SK-N-SH (cell line): ENCODE data around the gene ADAMTS7. TPM values are rescaled to one million over a fixed set of nuclear protein-coding genes. Genes with fewer than 3 reads are reported as not detected.
"Not testable (repeated sequence)": the region's sequence is repeated elsewhere in the genome, so short reads cannot be mapped to it uniquely, and the experiment has no call there.

Experiments
- CTCF ChIA-PET: fragments of 300-600, 350-600 bp; formaldehyde crosslinking; extraction: SDS; loops from one replicate; lab custom pipeline; 2021; lab: Yijun Ruan, JAX
- POLR2A ChIA-PET: fragments of 350-600 bp; sonication (Branson Sonifier 250); formaldehyde crosslinking; extraction: SDS; loops from one replicate; lab custom pipeline; 2020; ENCODE audit warnings: antibody characterized with exemption, inconsistent platforms; lab: Yijun Ruan, JAX
- DNase-seq: peaks from one replicate; pipeline ENCODE4 v3.0.0; 2012
- H2AFZ ChIP-seq: fragments of 200-600 bp; sonication (generic); 2 replicates; pipeline ENCODE4 v1.8.1; 2016; ENCODE audit warnings: antibody characterized with exemption, mild to moderate bottlenecking, low read depth
- H3F3A ChIP-seq: fragments of 200-600 bp; sonication (generic); replicated peaks from 2 replicates; pipeline ENCODE3; 2016; ENCODE audit warnings: antibody characterized with exemption, mild to moderate bottlenecking; ENCODE audit not compliant: insufficient read depth
- H3K27ac ChIP-seq, 2 experiments: fragments of 200-500 bp in 1 of 2; fragments of 200-600 bp in 1 of 2; sonication (Bioruptor generic) in 1 of 2; sonication (generic), shearing (Covaris generic) in 1 of 2; 2 replicates each; pipeline versions ENCODE4 v1.5.1 to v1.6.1; 2014 to 2016; ENCODE audit warnings: low read depth in 2 of 2, inconsistent platforms in 1 of 2, low read length in 1 of 2, mild to moderate bottlenecking in 1 of 2, mixed read lengths in 1 of 2
- H3K27me3 ChIP-seq: fragments of 200-600 bp; sonication (generic), shearing (Covaris generic); 2 replicates; pipeline ENCODE4 v1.6.1; 2016; ENCODE audit warnings: mixed run types; ENCODE audit not compliant: insufficient read depth
- H3K36me3 ChIP-seq, 2 experiments: fragments of 200-500 bp in 1 of 2; fragments of 200-600 bp in 1 of 2; sonication (Bioruptor generic) in 1 of 2; sonication (generic) in 1 of 2; replicated peaks in 1 of 2; 2 replicates each; pipeline versions ENCODE3 to v1.5.1; 2014 to 2016; ENCODE audit warnings: low read length in 1 of 2, mild to moderate bottlenecking in 1 of 2; ENCODE audit not compliant: insufficient read depth in 2 of 2, control insufficient read depth in 1 of 2
- H3K4me1 ChIP-seq, 2 experiments: fragments of 200-500 bp in 1 of 2; fragments of 200-600 bp in 1 of 2; sonication (Bioruptor generic) in 1 of 2; sonication (generic), shearing (Covaris generic) in 1 of 2; 2 replicates each; pipeline versions ENCODE4 v1.5.1 to v1.6.1; 2014 to 2016; ENCODE audit warnings: low read depth in 1 of 2, low read length in 1 of 2, mixed run types in 1 of 2; ENCODE audit not compliant: insufficient read depth in 2 of 2, control insufficient read depth in 1 of 2
- H3K4me2 ChIP-seq: fragments of 200-600 bp; sonication (generic), shearing (Covaris generic); 2 replicates; pipeline ENCODE4 v1.6.1; 2017; ENCODE audit warnings: mixed run types
- H3K4me3 ChIP-seq, 2 experiments: fragments of 200-500 bp in 1 of 2; fragments of 200-600 bp in 1 of 2; sonication (Bioruptor generic) in 1 of 2; sonication (generic), shearing (Covaris generic) in 1 of 2; 2 replicates each; pipeline versions ENCODE4 v1.5.1 to v1.8.1; 2014 to 2016; ENCODE audit warnings: low read depth in 2 of 2, inconsistent platforms in 1 of 2, low read length in 1 of 2, mild to moderate bottlenecking in 1 of 2, mixed read lengths in 1 of 2, moderate library complexity in 1 of 2
- H3K79me2 ChIP-seq: fragments of 200-600 bp; sonication (generic); 2 replicates; pipeline ENCODE4 v1.8.1; 2017; ENCODE audit warnings: mild to moderate bottlenecking; ENCODE audit not compliant: insufficient read depth
- H3K9ac ChIP-seq: fragments of 200-600 bp; sonication (generic); 2 replicates; pipeline ENCODE4 v1.6.1; 2017; ENCODE audit warnings: mixed run types
- H3K9me2 ChIP-seq: fragments of 200-600 bp; sonication (generic); 2 replicates; pipeline ENCODE4 v1.6.1; 2017; ENCODE audit warnings: mixed run types
- H3K9me3 ChIP-seq: fragments of 200-600 bp; sonication (generic); 2 replicates; pipeline ENCODE4 v1.6.1; 2017; ENCODE audit warnings: mixed run types, mild to moderate bottlenecking, moderate library complexity
- H4K20me1 ChIP-seq: fragments of 200-600 bp; sonication (generic); 2 replicates; pipeline ENCODE4 v1.6.1; 2017; ENCODE audit warnings: mild to moderate bottlenecking, mixed run types; ENCODE audit not compliant: insufficient read depth
- FOXJ3 ChIP-seq: sonication (generic); formaldehyde crosslinking; IDR thresholded peaks from 2 replicates; pipeline ENCODE4 v1.5.1; 2020; ENCODE audit warnings: mild to moderate bottlenecking, missing genetic modification reagents
- GATA2 ChIP-seq: sonication (generic); formaldehyde crosslinking; IDR thresholded peaks from 2 replicates; pipeline ENCODE4 v1.5.0; 2020; ENCODE audit warnings: mild to moderate bottlenecking, missing genetic modification reagents
- MEF2A ChIP-seq: IDR thresholded peaks from 2 replicates; pipeline ENCODE4 v1.4.0; 2012; ENCODE audit warnings: low read depth, borderline replicate concordance
- NFIC ChIP-seq: IDR thresholded peaks from 2 replicates; pipeline ENCODE4 v1.4.0; 2012; ENCODE audit warnings: borderline replicate concordance
- PBX3 ChIP-seq: IDR thresholded peaks from 2 replicates; pipeline ENCODE4; 2012
- RXRA ChIP-seq: IDR thresholded peaks from 2 replicates; pipeline ENCODE4 v1.4.0; 2012; ENCODE audit warnings: low read depth, mild to moderate bottlenecking, borderline replicate concordance
- SMC3 ChIP-seq: IDR thresholded peaks from 2 replicates; pipeline ENCODE4 v1.6.1; 2012; ENCODE audit warnings: low read depth, low read length, improper control_type of control experiment
- TEAD4 ChIP-seq: IDR thresholded peaks from 2 replicates; pipeline ENCODE4 v1.4.0; 2012; ENCODE audit warnings: mild to moderate bottlenecking, borderline replicate concordance; ENCODE audit not compliant: insufficient read depth
- USF2 ChIP-seq: fragments of 150-350 bp; IDR thresholded peaks from 2 replicates; pipeline ENCODE4 v1.6.1; 2017; ENCODE audit warnings: antibody characterized with exemption, low read length, low read depth, borderline replicate concordance
- YY1 ChIP-seq: IDR thresholded peaks from 2 replicates; pipeline ENCODE4 v1.4.0; 2012; ENCODE audit warnings: low read depth, mild to moderate bottlenecking
- WGBS: methylation state at CpG from one replicate; pipeline ENCODE4 v1.1.6; 2017; ENCODE audit warnings: low lambda C conversion rate; 5-methylcytosine and 5-hydroxymethylcytosine counted together
- polyA plus RNA-seq, 3 experiments: library from polyadenylated mRNA; depleted of rRNA; stranded (reverse); fragments of >200 nt; gene quantifications; 2 replicates each; pipeline ENCODE4 v1.2.3, GENCODE V29; 2012

The ADAMTS7 gene
- polyA plus RNA-seq, 1 of the 3 experiments (the other 2 are of a cell fraction) = 17.9 TPM

GRCh38 chr15:78788016-78788660 is 23.1 kb downstream of the ADAMTS7 start:
- Histone ChIP-seq H3K27ac (no peak overlapping the region), H3K36me3 (peaks cover 11 to 25% of the 10 kb centered on the region in 2 experiments), H3K27me3 (no peaks in the 10 kb centered on the region), H3K4me3 (no peak overlapping the region), H3K9me3 (peaks cover 5% of the 10 kb centered on the region; the same call in 1 of the 2 replicates), H3K4me1 (no peaks in the 10 kb centered on the region), H3K9ac (no peak overlapping the region), H3K4me2 (no peak overlapping the region), H3K9me2 (no peaks in the 10 kb centered on the region), H3K79me2 (no peaks in the 10 kb centered on the region), H2AFZ (no peak overlapping the region), H3F3A (no peaks in the 10 kb centered on the region), H4K20me1 (no peaks in the 10 kb centered on the region)
- ChIA-PET POLR2A (no interaction called here), CTCF (interaction anchor here (1.1 kb wide), 1 partner anchor 20 kb away, joined by 3 read pairs; no protein-coding TSS in a partner anchor)
- no peak for DNase-seq
- TF ChIP-seq FOXJ3 (no peak), RXRA (no peak), NFIC (no peak), PBX3 (no peak), YY1 (no peak), SMC3 (no peak), MEF2A (no peak), USF2 (no peak), GATA2 (CRISPR knock-in tag) (no peak), TEAD4 (no peak)
- WGBS = 88% methylated on average over 10 of the region's 14 CpGs

GRCh38 chr15:78782402-78782801 is 28.9 kb downstream of the ADAMTS7 start:
- H3K27ac ChIP-seq, CTCF ChIA-PET, H3K9ac ChIP-seq, H3K27me3 ChIP-seq, H3K9me3 ChIP-seq, DNase-seq, H3K4me2 ChIP-seq, POLR2A ChIA-PET, H3F3A ChIP-seq, H3K79me2 ChIP-seq, H2AFZ ChIP-seq, H3K4me1 ChIP-seq, H3K9me2 ChIP-seq, H4K20me1 ChIP-seq, H3K4me3 ChIP-seq: not testable (repeated sequence)
- WGBS = 93% methylated on average over 1 of the region's 2 CpGs
- peaks cover 5 to 19% of the 10 kb centered on the region in 2 experiments for H3K36me3 ChIP-seq

GRCh38 chr15:78781381-78781780 is 29.9 kb downstream of the ADAMTS7 start:
- H3K9me2 ChIP-seq, H3K9me3 ChIP-seq, CTCF ChIA-PET, DNase-seq, H3K79me2 ChIP-seq, H3K27ac ChIP-seq, H3F3A ChIP-seq, H3K4me2 ChIP-seq, H3K4me3 ChIP-seq, H4K20me1 ChIP-seq, H3K27me3 ChIP-seq, H3K4me1 ChIP-seq, POLR2A ChIA-PET, H3K9ac ChIP-seq, H2AFZ ChIP-seq: not testable (repeated sequence)
- WGBS = 84% methylated on average over 4 of the region's 4 CpGs
- H3K36me3 ChIP-seq = peaks cover 2 to 13% of the 10 kb centered on the region in 2 experiments

GRCh38 chr15:78779975-78780374 is 31.3 kb downstream of the ADAMTS7 start:
- H3K4me2 ChIP-seq, H3K27ac ChIP-seq, H3K4me1 ChIP-seq, H3F3A ChIP-seq, POLR2A ChIA-PET, H4K20me1 ChIP-seq, H3K4me3 ChIP-seq, CTCF ChIA-PET, H3K9me3 ChIP-seq, H3K27me3 ChIP-seq, DNase-seq, H3K9me2 ChIP-seq, H3K79me2 ChIP-seq, H2AFZ ChIP-seq, H3K9ac ChIP-seq, H3K36me3 ChIP-seq: not testable (repeated sequence)
- 100% methylated on average over 2 of the region's 9 CpGs for WGBS
